Right ventricle myocardium inferior (tissue), 1 donor: ENCODE data around the gene LYZL6. TPM values are rescaled to one million over a fixed set of nuclear protein-coding genes. Genes with fewer than 3 reads are reported as not detected.
"Not testable (repeated sequence)": the region's sequence is repeated elsewhere in the genome, so short reads cannot be mapped to it uniquely, and the experiment has no call there.

Source experiments
- ATAC-seq: fragments of 200-7000 bp; cut with Tn5 transposase; one replicate; pipeline ENCODE4 v1.9.1; 2020; ENCODE audit warnings: mild to moderate bottlenecking, moderate library complexity
- DNase-seq: peaks from one replicate; pipeline ENCODE4 v3.0.0; 2021; ENCODE audit errors: missing footprints
- intact Hi-C: fragments of 100-400 bp; cut with DNase I; formaldehyde crosslinking; loops from one replicate; pipeline ENCODE4 v1.11.0; 2022
- total RNA-seq: library from RNA; stranded (reverse); fragmentation: NEBNext Ultra II Directional; extraction: Animal tissue kit (Norgen Biotek cat#: 25700); gene quantifications from one replicate; pipeline ENCODE4 v1.2.1, GENCODE V29; 2021
- donor health status: DM: no; HTN: yes; CAD: no; lungs with severe emphysema.

Gene LYZL6
- total RNA-seq, 1 donor from 2014 or later, result not detected

GRCh38 chr17:35914354-35914753, 29.2 kb downstream of the LYZL6 start:
- intact Hi-C loops, result no loop called here
- DNase-seq (no peak), ATAC-seq (no peak)

- intact Hi-C loops, result no loop called here
- ATAC-seq, result no peak
- no peak for DNase-seq
These were observed 29.9 kb downstream of the LYZL6 start for GRCh38 chr17:35913609-35914008.

- no peak for ATAC-seq
- no peak for DNase-seq
- intact Hi-C loops, result no loop called here
These were observed 30.6 kb downstream of the LYZL6 start for GRCh38 chr17:35912942-35913341.

- DNase-seq (no peak), ATAC-seq (no peak)
- intact Hi-C loops, result no loop called here
These were observed 31.1 kb downstream of the LYZL6 start for GRCh38 chr17:35912339-35912912.

GRCh38 chr17:35909408-35909807, 34.1 kb downstream of the LYZL6 start:
- intact Hi-C loops, result no loop called here
- no peak for ATAC-seq

GRCh38 chr17:35907691-35908090, 35.8 kb downstream of the LYZL6 start:
- no peak for DNase-seq
- ATAC-seq, result no peak
- intact Hi-C loops, result no loop called here

More at GRCh38 chr17:35909408-35909807, 34.1 kb downstream of the LYZL6 start:
- no peak for DNase-seq

GRCh38 chr17:35906926-35907637, 36.4 kb downstream of the LYZL6 start:
- intact Hi-C loops, result no loop called here

GRCh38 chr17:35906191-35906925, 37.2 kb downstream of the LYZL6 start:
- DNase-seq (no peak), ATAC-seq (no peak)
- intact Hi-C loops, result no loop called here

More at GRCh38 chr17:35906926-35907637, 36.4 kb downstream of the LYZL6 start:
- DNase-seq, result no peak
- ATAC-seq, result no peak

- DNase-seq (no peak), ATAC-seq (no peak)
- intact Hi-C loops, result no loop called here
These were observed 40.1 kb downstream of the LYZL6 start for GRCh38 chr17:35903451-35903850.

GRCh38 chr17:35901631-35902175, 41.8 kb downstream of the LYZL6 start:
- intact Hi-C loops, result no loop called here
- DNase-seq (no peak), ATAC-seq (no peak)

GRCh38 chr17:35900708-35901480, 42.6 kb downstream of the LYZL6 start:
- no peak for DNase-seq
- intact Hi-C loops, result no loop called here
- no peak for ATAC-seq

- intact Hi-C loops, result no loop called here
- DNase-seq, result no peak
These were observed 43.2 kb downstream of the LYZL6 start for GRCh38 chr17:35900280-35900679.

GRCh38 chr17:35898283-35899070, 45.0 kb downstream of the LYZL6 start:
- no peak for DNase-seq
- ATAC-seq, result peak; percentile 44
- intact Hi-C loops, result no loop called here

More at GRCh38 chr17:35900280-35900679, 43.2 kb downstream of the LYZL6 start:
- ATAC-seq, result no peak

GRCh38 chr17:35897772-35898171, 45.7 kb downstream of the LYZL6 start:
- DNase-seq, intact Hi-C loops, ATAC-seq: not testable (repeated sequence)

GRCh38 chr17:35895636-35896587, 47.6 kb downstream of the LYZL6 start:
- no peak for DNase-seq
- ATAC-seq, result no peak
- intact Hi-C loops, result no loop called here

- ATAC-seq (no peak), DNase-seq (no peak)
- intact Hi-C loops, result no loop called here
These were observed 49.3 kb downstream of the LYZL6 start for GRCh38 chr17:35894206-35894605.

- intact Hi-C loops, result no loop called here
- ATAC-seq (no peak), DNase-seq (no peak)
These were observed 49.8 kb downstream of the LYZL6 start for GRCh38 chr17:35893751-35894150.
